LNCAP (cell line): ENCODE results near the gene SASH1.

Experiments used
- CTCF ChIP-seq: fragments of 450-650 bp; IDR thresholded peaks from 2 replicates; pipeline ENCODE4 v1.5.1; 2017; ENCODE audit warnings: mild to moderate bottlenecking

SASH1 gene

GRCh38 chr6:148565930-148566663, 223.5 kb downstream of the SASH1 start:
- no peak for TF ChIP-seq CTCF

GRCh38 chr6:148566664-148567350, 224.2 kb downstream of the SASH1 start:
- no peak for TF ChIP-seq CTCF

GRCh38 chr6:148570456-148570855, 227.8 kb downstream of the SASH1 start:
- no peak for TF ChIP-seq CTCF

DNA sequence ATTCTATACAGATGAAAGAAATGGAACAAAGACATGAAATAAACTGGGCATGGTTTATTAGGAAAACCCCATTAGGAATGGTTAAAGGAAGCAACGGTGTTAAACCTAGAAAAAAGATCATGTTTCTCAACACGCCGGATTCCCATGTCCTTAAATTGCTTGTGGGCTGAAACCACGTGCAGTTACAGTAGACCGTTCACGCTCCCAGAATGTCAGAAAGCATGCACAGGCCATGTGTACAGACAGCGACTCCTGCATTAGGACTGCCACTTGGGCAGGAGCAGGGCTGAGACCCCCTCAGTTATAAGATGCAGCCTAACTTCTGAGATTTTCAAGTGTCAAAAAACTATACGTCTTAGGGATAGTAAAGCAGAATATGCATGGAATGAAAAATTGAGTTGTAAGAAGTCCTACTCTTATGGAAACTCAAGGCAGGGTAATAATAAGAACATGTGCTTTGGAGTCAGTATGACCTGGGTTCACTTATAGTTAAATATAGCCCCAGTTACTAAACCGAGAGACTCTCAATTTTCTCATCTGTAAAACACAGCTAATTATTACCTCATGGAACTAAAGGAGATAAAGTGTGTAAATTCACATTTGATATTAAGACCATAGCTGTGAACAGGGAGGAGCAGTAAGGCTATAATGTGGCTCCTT, 230.2 kb downstream of the SASH1 start:
- no peak for TF ChIP-seq CTCF

DNA sequence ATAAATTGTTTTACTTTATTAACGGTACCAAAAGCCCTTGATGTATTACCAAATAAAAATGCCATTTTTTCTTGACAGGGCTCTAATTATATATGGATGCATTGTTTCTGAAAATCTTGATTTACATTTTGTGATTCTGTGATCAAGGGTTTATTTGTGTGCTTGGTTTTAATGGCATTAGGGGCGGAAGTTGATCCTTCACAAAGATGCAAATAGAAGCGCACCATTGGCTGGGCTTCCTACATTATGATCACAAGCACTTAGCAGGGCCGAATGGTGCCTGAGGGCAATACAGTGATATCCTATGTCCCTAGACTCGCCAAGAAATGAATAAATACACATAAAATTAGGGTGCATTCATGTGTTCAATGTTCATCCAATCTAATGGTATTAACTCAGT, 231.3 kb downstream of the SASH1 start:
- no peak for TF ChIP-seq CTCF

GRCh38 chr6:148577687-148578488, 235.2 kb downstream of the SASH1 start:
- peak; percentile 99 for TF ChIP-seq CTCF

DNA sequence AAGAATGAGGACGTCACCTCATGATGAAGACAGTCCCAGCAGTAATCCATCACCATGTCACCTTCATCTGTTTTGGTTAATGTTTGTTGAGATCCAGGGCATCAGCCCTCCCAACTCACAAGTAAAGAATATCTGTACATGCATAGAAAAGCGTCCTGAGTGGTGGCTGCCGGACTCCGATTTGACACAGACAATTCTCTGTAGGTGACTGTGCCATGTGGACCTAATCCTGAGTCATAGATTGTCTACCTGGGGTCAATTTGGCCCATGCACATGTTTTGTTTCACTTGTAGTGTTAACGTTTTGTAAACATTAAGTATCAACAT, 235.8 kb downstream of the SASH1 start:
- no peak for TF ChIP-seq CTCF
